ENCODE measurements around the gene FYN.
A peak's percentile ranks its signal among the peaks of the same experiment; 100 is the strongest.

The FYN gene

DNA sequence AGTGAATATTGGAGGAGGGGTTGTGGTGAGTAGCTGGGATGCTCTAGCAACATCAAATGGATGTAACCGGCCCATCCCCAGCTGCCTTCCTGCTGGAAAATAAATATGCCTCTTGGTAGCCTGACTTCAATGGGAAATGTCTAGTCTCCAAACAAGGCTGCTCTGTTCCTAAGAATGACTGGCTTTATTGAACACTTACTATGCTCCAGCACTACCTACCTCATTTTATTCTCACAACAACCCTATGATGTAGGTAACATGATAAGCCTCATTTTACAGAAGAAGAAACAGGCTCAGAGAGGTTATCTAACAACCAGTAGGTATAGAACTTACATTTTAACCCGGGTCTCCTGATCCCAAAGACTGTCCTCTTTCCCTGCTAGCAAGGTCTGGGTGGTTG lies 93.6 kb downstream of the FYN start:
- no peaks in the 10 kb centered on the region for H3K9me3 ChIP-seq (ENCODE audit: insufficient read depth, low read length, severe bottlenecking)
- H3K9ac ChIP-seq (ENCODE audit: low read depth, low read length): no peak overlapping the region
- DNase-seq (no peak), ATAC-seq (ENCODE audit: insufficient read depth, low read depth) (no peak)
- no peak overlapping the region for H3K4me2 ChIP-seq (ENCODE audit: insufficient read depth, low read length)
- H3K79me2 ChIP-seq (ENCODE audit: insufficient read depth, low read length): peaks cover 47% of the 10 kb centered on the region
- no peak overlapping the region for H2AFZ ChIP-seq (ENCODE audit: low read depth, low read length)
- no peak overlapping the region for H3K27ac ChIP-seq (ENCODE audit: low read length)
- no peaks in the 10 kb centered on the region for H3K27me3 ChIP-seq (ENCODE audit: insufficient read depth, low read length, poor library complexity)
- H3K4me3 ChIP-seq (ENCODE audit: low read depth in 1 of 2, low read length in 2 of 2): no peak overlapping the region
- peaks cover 31% of the 10 kb centered on the region for H4K20me1 ChIP-seq (ENCODE audit: insufficient read depth, low read length)
- TF ChIP-seq, protein P1, sequence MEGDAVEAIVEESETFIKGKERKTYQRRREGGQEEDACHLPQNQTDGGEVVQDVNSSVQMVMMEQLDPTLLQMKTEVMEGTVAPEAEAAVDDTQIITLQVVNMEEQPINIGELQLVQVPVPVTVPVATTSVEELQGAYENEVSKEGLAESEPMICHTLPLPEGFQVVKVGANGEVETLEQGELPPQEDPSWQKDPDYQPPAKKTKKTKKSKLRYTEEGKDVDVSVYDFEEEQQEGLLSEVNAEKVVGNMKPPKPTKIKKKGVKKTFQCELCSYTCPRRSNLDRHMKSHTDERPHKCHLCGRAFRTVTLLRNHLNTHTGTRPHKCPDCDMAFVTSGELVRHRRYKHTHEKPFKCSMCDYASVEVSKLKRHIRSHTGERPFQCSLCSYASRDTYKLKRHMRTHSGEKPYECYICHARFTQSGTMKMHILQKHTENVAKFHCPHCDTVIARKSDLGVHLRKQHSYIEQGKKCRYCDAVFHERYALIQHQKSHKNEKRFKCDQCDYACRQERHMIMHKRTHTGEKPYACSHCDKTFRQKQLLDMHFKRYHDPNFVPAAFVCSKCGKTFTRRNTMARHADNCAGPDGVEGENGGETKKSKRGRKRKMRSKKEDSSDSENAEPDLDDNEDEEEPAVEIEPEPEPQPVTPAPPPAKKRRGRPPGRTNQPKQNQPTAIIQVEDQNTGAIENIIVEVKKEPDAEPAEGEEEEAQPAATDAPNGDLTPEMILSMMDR (IDR thresholded peaks at IDR 0.05; ENCODE audit: borderline replicate concordance, extremely low read depth, low read length, poor library complexity, severe bottlenecking): no peak
- TF ChIP-seq EZH2 (IDR thresholded peaks at IDR 0.05; ENCODE audit: borderline replicate concordance, low read depth, low read length, severe bottlenecking): no peak
- H3K4me1 ChIP-seq (ENCODE audit: insufficient read depth, low read length): no peaks in the 10 kb centered on the region
- peaks cover 34% of the 10 kb centered on the region; the same call in 1 of the 2 replicates for H3K36me3 ChIP-seq (ENCODE audit: insufficient read depth, low read length)

DNA sequence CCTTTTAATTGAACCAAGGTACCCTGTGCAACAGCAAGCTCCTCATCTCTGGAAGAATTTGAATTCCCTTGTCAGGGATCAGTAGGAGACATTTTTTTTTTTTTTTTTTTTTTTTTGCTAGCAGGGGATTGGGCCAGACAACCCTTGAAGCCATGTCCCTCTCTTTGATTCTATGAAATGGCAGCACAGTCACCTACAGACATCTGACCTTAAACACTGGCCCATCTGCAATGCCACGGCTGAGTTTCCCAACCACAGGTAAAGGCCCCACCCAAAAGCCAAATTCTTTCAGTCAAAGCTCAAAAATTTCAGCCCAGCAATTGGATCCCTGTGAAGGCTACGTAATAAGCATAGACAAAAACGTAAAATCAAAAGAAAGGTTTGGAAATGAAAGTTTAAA lies 94.2 kb downstream of the FYN start:
- no peak for ATAC-seq (ENCODE audit: insufficient read depth, low read depth)
- H3K4me2 ChIP-seq (ENCODE audit: insufficient read depth, low read length): no peak overlapping the region
- H3K9ac ChIP-seq (ENCODE audit: low read depth, low read length): no peak overlapping the region
- no peak overlapping the region for H3K27ac ChIP-seq (ENCODE audit: low read length)
- peaks cover 33% of the 10 kb centered on the region for H4K20me1 ChIP-seq (ENCODE audit: insufficient read depth, low read length)
- H3K79me2 ChIP-seq (ENCODE audit: insufficient read depth, low read length): peaks cover 44% of the 10 kb centered on the region
- H3K4me3 ChIP-seq (ENCODE audit: low read depth in 1 of 2, low read length in 2 of 2): no peak overlapping the region
- H3K4me1 ChIP-seq (ENCODE audit: insufficient read depth, low read length): no peaks in the 10 kb centered on the region
- TF ChIP-seq EZH2 (IDR thresholded peaks at IDR 0.05; ENCODE audit: borderline replicate concordance, low read depth, low read length, severe bottlenecking): no peak
- no peaks in the 10 kb centered on the region for H3K9me3 ChIP-seq (ENCODE audit: insufficient read depth, low read length, severe bottlenecking)
- peaks cover 30% of the 10 kb centered on the region; the same call in 1 of the 2 replicates for H3K36me3 ChIP-seq (ENCODE audit: insufficient read depth, low read length)
- no peak overlapping the region for H2AFZ ChIP-seq (ENCODE audit: low read depth, low read length)
- no peak for DNase-seq
- no peaks in the 10 kb centered on the region for H3K27me3 ChIP-seq (ENCODE audit: insufficient read depth, low read length, poor library complexity)

DNA sequence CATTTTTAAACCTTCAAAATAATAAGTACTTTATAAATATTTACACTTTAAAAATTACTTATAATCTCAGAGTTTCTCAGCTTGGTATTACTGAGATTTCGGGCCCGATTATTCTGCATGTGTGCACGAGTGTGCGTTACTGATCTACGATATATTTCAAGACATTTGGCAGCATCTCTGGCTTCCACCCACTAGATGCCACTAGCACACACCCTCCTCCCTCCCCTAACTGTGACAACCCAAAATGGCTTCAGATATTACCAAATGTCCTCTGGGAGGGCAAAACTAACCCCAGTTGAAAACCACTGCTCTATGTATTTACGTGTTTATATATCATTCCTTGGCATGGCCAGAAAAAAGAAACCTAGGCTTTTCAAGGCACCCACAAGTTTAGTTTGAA lies 95.9 kb downstream of the FYN start:
- Histone ChIP-seq H3K4me2 (ENCODE audit: insufficient read depth, low read length) (no peak overlapping the region), H3K27me3 (ENCODE audit: insufficient read depth, low read length, poor library complexity) (no peaks in the 10 kb centered on the region), H2AFZ (ENCODE audit: low read depth, low read length) (no peak overlapping the region), H3K4me1 (ENCODE audit: insufficient read depth, low read length) (no peaks in the 10 kb centered on the region), H3K9ac (ENCODE audit: low read depth, low read length) (no peak overlapping the region), H3K9me3 (ENCODE audit: insufficient read depth, low read length, severe bottlenecking) (no peaks in the 10 kb centered on the region), H3K4me3 (ENCODE audit: low read depth in 1 of 2, low read length in 2 of 2) (no peak overlapping the region), H4K20me1 (ENCODE audit: insufficient read depth, low read length) (peaks cover 22% of the 10 kb centered on the region), H3K36me3 (ENCODE audit: insufficient read depth, low read length) (peaks cover 31% of the 10 kb centered on the region), H3K79me2 (ENCODE audit: insufficient read depth, low read length) (peaks cover 31% of the 10 kb centered on the region), H3K27ac (ENCODE audit: low read length) (no peak overlapping the region)
- DNase-seq (no peak), ATAC-seq (ENCODE audit: insufficient read depth, low read depth) (peak; percentile 56; the same call in 1 of the 3 replicates)
- TF ChIP-seq, protein P1 (IDR thresholded peaks at IDR 0.05; ENCODE audit: borderline replicate concordance, extremely low read depth, low read length, poor library complexity, severe bottlenecking): peak; percentile 36
- TF ChIP-seq EZH2 (IDR thresholded peaks at IDR 0.05; ENCODE audit: borderline replicate concordance, low read depth, low read length, severe bottlenecking): no peak

DNA sequence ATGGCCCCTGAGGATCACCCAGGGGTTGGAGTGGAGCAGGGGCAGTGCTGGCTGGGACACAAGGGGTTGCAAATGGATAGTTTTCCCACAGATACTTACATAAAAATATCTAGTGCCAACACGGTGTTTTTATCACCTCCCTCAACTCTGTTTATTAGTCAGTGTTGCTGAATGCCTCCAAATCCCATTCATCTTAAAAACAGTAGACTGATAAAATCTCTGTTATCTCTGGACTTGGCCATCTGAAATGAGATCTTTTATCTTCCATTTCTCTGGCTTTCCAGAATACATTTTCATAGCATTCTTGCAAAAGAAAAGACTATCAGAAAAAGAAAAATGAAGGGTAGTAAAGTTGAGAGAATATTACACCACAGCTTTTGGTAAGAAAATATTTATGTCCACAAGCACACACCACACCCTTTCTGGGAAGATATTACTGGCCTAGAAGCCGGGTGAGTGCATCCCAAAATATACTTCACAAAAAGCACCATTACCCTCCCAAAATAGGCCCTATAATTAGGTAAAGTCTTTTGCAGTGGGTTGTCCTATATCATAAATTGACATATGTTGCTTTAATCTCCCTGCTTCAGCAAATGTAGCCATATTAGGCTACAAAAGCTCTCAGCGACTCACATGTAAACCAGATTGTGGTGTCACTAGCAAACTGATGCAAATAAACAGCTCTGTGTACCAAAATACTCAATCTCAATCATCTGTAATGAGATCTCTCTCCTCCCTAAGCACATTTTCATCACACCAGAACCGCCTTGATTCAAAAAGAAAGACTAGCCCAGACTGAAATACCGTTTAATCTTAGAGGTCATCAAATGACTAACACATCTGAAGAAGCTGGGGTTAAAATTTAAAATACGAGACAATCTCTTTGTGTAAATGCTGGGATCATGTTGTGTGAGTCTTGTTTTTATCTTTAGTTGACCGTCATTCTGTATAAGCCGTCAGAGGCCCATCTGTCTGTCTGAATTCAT lies 96.7 kb downstream of the FYN start:
- no peak for ATAC-seq (ENCODE audit: insufficient read depth, low read depth)
- Histone ChIP-seq H3K4me2 (ENCODE audit: insufficient read depth, low read length) (no peak overlapping the region), H3K36me3 (ENCODE audit: insufficient read depth, low read length) (peaks cover 39% of the 10 kb centered on the region), H3K4me1 (ENCODE audit: insufficient read depth, low read length) (no peaks in the 10 kb centered on the region), H3K79me2 (ENCODE audit: insufficient read depth, low read length) (peaks cover 36% of the 10 kb centered on the region), H3K4me3 (ENCODE audit: low read depth in 1 of 2, low read length in 2 of 2) (no peak overlapping the region), H3K9ac (ENCODE audit: low read depth, low read length) (no peak overlapping the region), H4K20me1 (ENCODE audit: insufficient read depth, low read length) (peaks cover 25% of the 10 kb centered on the region), H2AFZ (ENCODE audit: low read depth, low read length) (no peak overlapping the region), H3K27ac (ENCODE audit: low read length) (no peak overlapping the region), H3K27me3 (ENCODE audit: insufficient read depth, low read length, poor library complexity) (no peaks in the 10 kb centered on the region), H3K9me3 (ENCODE audit: insufficient read depth, low read length, severe bottlenecking) (no peaks in the 10 kb centered on the region)
- TF ChIP-seq, protein P1 (IDR thresholded peaks at IDR 0.05; ENCODE audit: borderline replicate concordance, extremely low read depth, low read length, poor library complexity, severe bottlenecking): no peak
- TF ChIP-seq EZH2 (IDR thresholded peaks at IDR 0.05; ENCODE audit: borderline replicate concordance, low read depth, low read length, severe bottlenecking): no peak
- no peak for DNase-seq
